HEK293 (cell line): Measurements from ENCODE around the gene DENND1A.
A peak's percentile ranks its signal among the peaks of the same experiment; 100 is the strongest.

ENCODE experiments used
- CTCF ChIA-PET: fragments of 350-600 bp; formaldehyde crosslinking; extraction: SDS; loops from one replicate; lab custom pipeline; 2021; ENCODE audit warnings: antibody characterized with exemption; lab: Yijun Ruan, JAX
- POLR2A ChIA-PET: fragments of 300-600 bp; formaldehyde crosslinking; extraction: SDS; loops from one replicate; lab custom pipeline; 2020; ENCODE audit warnings: antibody characterized with exemption, inconsistent platforms; lab: Yijun Ruan, JAX
- H3K27ac ChIP-seq: fragments of 200-500 bp; sonication (Bioruptor generic); 2 replicates; pipeline ENCODE4 v1.5.1; 2014; ENCODE audit warnings: low read depth, low read length, control low read depth, inconsistent platforms; ENCODE audit errors: extremely low read depth
- H3K36me3 ChIP-seq, 2 experiments: fragments of 200-500 bp in 1 of 2; sonication (Bioruptor generic) in 1 of 2; 1 replicate in 1 of 2; 2 replicates in 1 of 2; pipeline ENCODE4 v1.5.1; 2014 to 2017; ENCODE audit warnings: inconsistent platforms in 2 of 2, low read length in 2 of 2; ENCODE audit not compliant: control insufficient read depth in 2 of 2, insufficient read depth in 1 of 2
- H3K4me1 ChIP-seq: fragments of 200-500 bp; sonication (Bioruptor generic); 2 replicates; pipeline ENCODE4 v1.5.1; 2014; ENCODE audit warnings: mild to moderate bottlenecking, low read length, inconsistent platforms; ENCODE audit not compliant: control insufficient read depth, insufficient read depth
- H3K4me3 ChIP-seq: 2 replicates; pipeline ENCODE4 v1.5.1; 2011; ENCODE audit warnings: low read depth, mild to moderate bottlenecking, control low read depth, low read length, moderate library complexity
- H3K9me3 ChIP-seq: fragments of 200-500 bp; sonication (Bioruptor generic); 2 replicates; pipeline ENCODE4 v1.5.1; 2014; ENCODE audit warnings: low read depth, low read length, inconsistent platforms; ENCODE audit not compliant: control insufficient read depth, insufficient read depth
- FEZF1 ChIP-seq: fragments of 450-650 bp; formaldehyde crosslinking; IDR thresholded peaks from 2 replicates; pipeline ENCODE4 v1.5.1; 2016; ENCODE audit warnings: missing biosample characterization, missing genetic modification characterization
- IKZF3 ChIP-seq: fragments of 450-650 bp; IDR thresholded peaks from 2 replicates; pipeline ENCODE4 v1.5.0; 2018; ENCODE audit warnings: missing biosample characterization, mild to moderate bottlenecking, missing genetic modification characterization, moderate library complexity
- KLF9 ChIP-seq: fragments of 450-650 bp; formaldehyde crosslinking; IDR thresholded peaks from 2 replicates; pipeline ENCODE4 v1.5.1; 2016; ENCODE audit warnings: missing biosample characterization, missing genetic modification characterization, low read depth
- MEIS1 ChIP-seq: sonication (generic); formaldehyde crosslinking; IDR thresholded peaks from 2 replicates; pipeline ENCODE4 v1.8.1; 2022; ENCODE audit warnings: missing genetic modification reagents, mild to moderate bottlenecking, borderline replicate concordance
- MZF1 ChIP-seq: fragments of 450-650 bp; formaldehyde crosslinking; IDR thresholded peaks from 2 replicates; pipeline ENCODE4 v1.5.1; 2017; ENCODE audit warnings: missing biosample characterization, missing genetic modification characterization, borderline replicate concordance
- SALL2 ChIP-seq: fragments of 450-650 bp; formaldehyde crosslinking; IDR thresholded peaks from 2 replicates; pipeline ENCODE4 v1.5.0; 2017; ENCODE audit warnings: missing biosample characterization, mild to moderate bottlenecking, missing genetic modification characterization, borderline replicate concordance
- ZBTB21 ChIP-seq: fragments of 450-650 bp; formaldehyde crosslinking; IDR thresholded peaks from 2 replicates; pipeline ENCODE4 v1.5.1; 2017; ENCODE audit warnings: missing biosample characterization, missing genetic modification characterization
- ZFP69B ChIP-seq: fragments of 450-650 bp; formaldehyde crosslinking; IDR thresholded peaks from 2 replicates; pipeline ENCODE4 v1.5.1; 2016; ENCODE audit warnings: missing biosample characterization, missing genetic modification characterization
- ZIC2 ChIP-seq: fragments of 450-650 bp; formaldehyde crosslinking; IDR thresholded peaks from 2 replicates; pipeline ENCODE4 v1.5.1; 2016; ENCODE audit warnings: missing biosample characterization, missing genetic modification characterization
- ZNF112 ChIP-seq: fragments of 450-650 bp; formaldehyde crosslinking; IDR thresholded peaks from 2 replicates; pipeline ENCODE4 v1.5.0; 2017; ENCODE audit warnings: missing biosample characterization, missing genetic modification characterization
- ZNF292 ChIP-seq: fragments of 450-650 bp; formaldehyde crosslinking; IDR thresholded peaks from 2 replicates; pipeline ENCODE4 v1.5.1; 2016; ENCODE audit warnings: low read depth, missing biosample characterization, missing genetic modification characterization, borderline replicate concordance
- ZNF37A ChIP-seq: fragments of 450-650 bp; IDR thresholded peaks from 2 replicates; pipeline ENCODE4 v1.5.1; 2018; ENCODE audit warnings: missing biosample characterization, missing genetic modification characterization
- ZNF501 ChIP-seq: fragments of 450-650 bp; formaldehyde crosslinking; IDR thresholded peaks from 2 replicates; pipeline ENCODE4 v1.5.1; 2016; ENCODE audit warnings: missing biosample characterization, missing genetic modification characterization
- ZNF544 ChIP-seq: fragments of 450-650 bp; formaldehyde crosslinking; IDR thresholded peaks from 2 replicates; pipeline ENCODE4 v1.5.0; 2017; ENCODE audit warnings: missing biosample characterization, missing genetic modification characterization
- ZNF623 ChIP-seq: fragments of 450-650 bp; formaldehyde crosslinking; IDR thresholded peaks from 2 replicates; pipeline ENCODE4 v1.5.1; 2016; ENCODE audit warnings: missing biosample characterization, missing genetic modification characterization
- ZNF658 ChIP-seq: fragments of 450-650 bp; formaldehyde crosslinking; IDR thresholded peaks from 2 replicates; pipeline ENCODE4; 2016; ENCODE audit warnings: missing biosample characterization, missing genetic modification characterization
- ZNF664 ChIP-seq: fragments of 450-650 bp; formaldehyde crosslinking; IDR thresholded peaks from 2 replicates; pipeline ENCODE4 v1.5.1; 2016; ENCODE audit warnings: missing biosample characterization, missing genetic modification characterization
- ZNF701 ChIP-seq: fragments of 450-650 bp; formaldehyde crosslinking; IDR thresholded peaks from 2 replicates; pipeline ENCODE4 v1.5.1; 2016; ENCODE audit warnings: missing biosample characterization, missing genetic modification characterization
- ZNF76 ChIP-seq: fragments of 450-650 bp; formaldehyde crosslinking; IDR thresholded peaks from 2 replicates; pipeline ENCODE4; 2016; ENCODE audit warnings: low read depth, missing biosample characterization, missing genetic modification characterization, borderline replicate concordance
- TF ChIP-seq, protein P1 (sequence below): fragments of 450-650 bp; formaldehyde crosslinking; IDR thresholded peaks from 2 replicates; pipeline ENCODE4 v1.5.1; 2017; ENCODE audit warnings: missing biosample characterization, missing genetic modification characterization
- TF ChIP-seq, protein P2 (sequence below): fragments of 450-650 bp; formaldehyde crosslinking; IDR thresholded peaks from 2 replicates; pipeline ENCODE4 v1.5.1; 2016; ENCODE audit warnings: missing biosample characterization, missing genetic modification characterization
- TF ChIP-seq, protein P3 (sequence below): fragments of 450-650 bp; formaldehyde crosslinking; IDR thresholded peaks from 2 replicates; pipeline ENCODE4 v1.5.1; 2016; ENCODE audit warnings: missing biosample characterization, missing genetic modification characterization
- TF ChIP-seq, protein P4 (sequence below): fragments of 450-650 bp; formaldehyde crosslinking; IDR thresholded peaks from 2 replicates; pipeline ENCODE4 v1.5.1; 2016; ENCODE audit warnings: missing biosample characterization, missing genetic modification characterization

The DENND1A gene

DNA sequence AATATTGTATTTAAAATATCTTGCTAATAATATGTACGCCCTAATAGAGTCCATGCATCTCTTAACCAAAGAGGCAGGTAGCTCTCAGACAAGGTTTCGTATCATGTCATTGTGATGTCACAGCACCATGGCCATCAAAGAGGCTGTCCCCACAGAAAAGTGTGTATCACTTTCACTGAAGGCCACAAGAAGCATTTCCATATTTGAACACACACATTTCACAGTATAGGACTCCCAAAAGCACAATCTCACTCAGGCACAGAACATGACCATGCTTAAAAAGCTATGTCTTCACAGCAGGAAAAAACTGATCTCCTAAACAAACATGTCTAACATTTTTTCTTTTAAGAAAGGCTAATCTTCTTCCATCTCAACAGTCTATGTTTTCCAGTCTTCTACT, 133.8 kb downstream of the DENND1A start:
- Histone ChIP-seq H3K4me1 (peaks cover 3% of the 10 kb centered on the region; the same call in 1 of the 2 replicates), H3K4me3 (no peak overlapping the region), H3K27ac (no peak overlapping the region), H3K9me3 (no peaks in the 10 kb centered on the region), H3K36me3 (no peaks in the 10 kb centered on the region)
- peak; percentile 60; the same call in 1 of the 2 replicates for TF ChIP-seq FEZF1 (tag by site-specific recombination)
- TF ChIP-seq, protein P1, sequence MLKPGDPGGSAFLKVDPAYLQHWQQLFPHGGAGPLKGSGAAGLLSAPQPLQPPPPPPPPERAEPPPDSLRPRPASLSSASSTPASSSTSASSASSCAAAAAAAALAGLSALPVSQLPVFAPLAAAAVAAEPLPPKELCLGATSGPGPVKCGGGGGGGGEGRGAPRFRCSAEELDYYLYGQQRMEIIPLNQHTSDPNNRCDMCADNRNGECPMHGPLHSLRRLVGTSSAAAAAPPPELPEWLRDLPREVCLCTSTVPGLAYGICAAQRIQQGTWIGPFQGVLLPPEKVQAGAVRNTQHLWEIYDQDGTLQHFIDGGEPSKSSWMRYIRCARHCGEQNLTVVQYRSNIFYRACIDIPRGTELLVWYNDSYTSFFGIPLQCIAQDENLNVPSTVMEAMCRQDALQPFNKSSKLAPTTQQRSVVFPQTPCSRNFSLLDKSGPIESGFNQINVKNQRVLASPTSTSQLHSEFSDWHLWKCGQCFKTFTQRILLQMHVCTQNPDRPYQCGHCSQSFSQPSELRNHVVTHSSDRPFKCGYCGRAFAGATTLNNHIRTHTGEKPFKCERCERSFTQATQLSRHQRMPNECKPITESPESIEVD (tag by site-specific recombination), result 0 out of 2 replicates have a peak, but pooled peaks have one; percentile 8
- 0 out of 2 replicates have a peak, but pooled peaks have one; percentile 13 for TF ChIP-seq ZBTB21 (tag by site-specific recombination)
- TF ChIP-seq, protein P2, sequence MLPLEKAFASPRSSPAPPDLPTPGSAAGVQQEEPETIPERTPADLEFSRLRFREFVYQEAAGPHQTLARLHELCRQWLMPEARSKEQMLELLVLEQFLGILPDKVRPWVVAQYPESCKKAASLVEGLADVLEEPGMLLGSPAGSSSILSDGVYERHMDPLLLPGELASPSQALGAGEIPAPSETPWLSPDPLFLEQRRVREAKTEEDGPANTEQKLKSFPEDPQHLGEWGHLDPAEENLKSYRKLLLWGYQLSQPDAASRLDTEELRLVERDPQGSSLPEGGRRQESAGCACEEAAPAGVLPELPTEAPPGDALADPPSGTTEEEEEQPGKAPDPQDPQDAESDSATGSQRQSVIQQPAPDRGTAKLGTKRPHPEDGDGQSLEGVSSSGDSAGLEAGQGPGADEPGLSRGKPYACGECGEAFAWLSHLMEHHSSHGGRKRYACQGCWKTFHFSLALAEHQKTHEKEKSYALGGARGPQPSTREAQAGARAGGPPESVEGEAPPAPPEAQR (tag by site-specific recombination), result no peak
- POLR2A ChIA-PET, result no interaction called here
- CTCF ChIA-PET, result no interaction called here

DNA sequence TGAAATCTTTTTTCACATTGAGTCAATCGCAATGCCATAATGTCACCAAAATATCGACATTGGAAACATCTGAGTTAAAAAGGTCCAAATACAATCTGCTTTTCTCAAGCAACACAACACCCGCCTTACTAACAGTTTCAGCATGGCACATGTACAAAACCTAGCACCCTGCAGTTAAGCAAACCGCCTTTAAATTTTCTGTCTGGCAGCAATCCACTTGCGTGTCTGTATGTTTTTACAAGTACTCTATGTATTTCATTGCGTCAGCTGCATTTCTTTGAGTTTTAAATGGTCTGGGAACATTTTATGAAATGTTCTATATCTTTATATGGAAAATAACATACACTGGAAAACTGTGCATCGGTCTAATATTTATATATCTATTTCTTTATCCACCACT, 134.6 kb downstream of the DENND1A start:
- ChIA-PET POLR2A (no interaction called here), CTCF (no interaction called here)

DNA sequence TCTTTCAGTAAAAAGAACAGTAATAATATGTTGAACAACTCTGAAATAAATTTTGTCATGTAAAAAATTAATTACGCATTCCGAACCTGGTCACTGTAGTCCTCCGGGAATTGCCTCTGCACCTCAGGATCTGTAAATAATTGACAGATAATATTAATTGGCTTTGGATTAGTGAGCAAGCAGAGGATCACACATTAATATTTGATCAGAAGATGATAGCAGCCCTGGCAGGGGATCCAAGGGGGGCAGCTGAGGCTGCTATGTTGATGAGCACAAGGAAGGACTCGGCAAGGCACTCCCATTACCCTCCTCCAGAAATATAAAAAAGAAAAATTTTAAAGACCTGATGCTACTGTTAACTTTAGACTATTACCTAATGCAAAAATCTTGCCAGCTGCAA, 137.4 kb downstream of the DENND1A start:
- no peak for TF ChIP-seq ZIC2 (tag by site-specific recombination)
- TF ChIP-seq ZNF76 (tag by site-specific recombination), result no peak
- no peak for TF ChIP-seq MZF1 (tag by site-specific recombination)
- TF ChIP-seq SALL2 (tag by site-specific recombination), result no peak
- TF ChIP-seq IKZF3 (tag by site-specific recombination), result no peak
- no peak for TF ChIP-seq KLF9 (tag by site-specific recombination)
- TF ChIP-seq ZNF501 (tag by site-specific recombination), result no peak
- TF ChIP-seq ZNF37A, result no peak
- TF ChIP-seq ZNF623 (tag by site-specific recombination), result no peak
- TF ChIP-seq ZNF544, result no peak
- no peak for TF ChIP-seq ZNF292 (tag by site-specific recombination)
- TF ChIP-seq ZNF658 (tag by site-specific recombination), result no peak
- TF ChIP-seq, protein P3, sequence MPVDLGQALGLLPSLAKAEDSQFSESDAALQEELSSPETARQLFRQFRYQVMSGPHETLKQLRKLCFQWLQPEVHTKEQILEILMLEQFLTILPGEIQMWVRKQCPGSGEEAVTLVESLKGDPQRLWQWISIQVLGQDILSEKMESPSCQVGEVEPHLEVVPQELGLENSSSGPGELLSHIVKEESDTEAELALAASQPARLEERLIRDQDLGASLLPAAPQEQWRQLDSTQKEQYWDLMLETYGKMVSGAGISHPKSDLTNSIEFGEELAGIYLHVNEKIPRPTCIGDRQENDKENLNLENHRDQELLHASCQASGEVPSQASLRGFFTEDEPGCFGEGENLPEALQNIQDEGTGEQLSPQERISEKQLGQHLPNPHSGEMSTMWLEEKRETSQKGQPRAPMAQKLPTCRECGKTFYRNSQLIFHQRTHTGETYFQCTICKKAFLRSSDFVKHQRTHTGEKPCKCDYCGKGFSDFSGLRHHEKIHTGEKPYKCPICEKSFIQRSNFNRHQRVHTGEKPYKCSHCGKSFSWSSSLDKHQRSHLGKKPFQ, result no peak
- TF ChIP-seq ZBTB21 (tag by site-specific recombination), result no peak
- TF ChIP-seq ZNF112 (tag by site-specific recombination), result no peak
- TF ChIP-seq MEIS1 (CRISPR knock-in tag), result no peak
- TF ChIP-seq ZNF664, result no peak
- TF ChIP-seq, protein P4, sequence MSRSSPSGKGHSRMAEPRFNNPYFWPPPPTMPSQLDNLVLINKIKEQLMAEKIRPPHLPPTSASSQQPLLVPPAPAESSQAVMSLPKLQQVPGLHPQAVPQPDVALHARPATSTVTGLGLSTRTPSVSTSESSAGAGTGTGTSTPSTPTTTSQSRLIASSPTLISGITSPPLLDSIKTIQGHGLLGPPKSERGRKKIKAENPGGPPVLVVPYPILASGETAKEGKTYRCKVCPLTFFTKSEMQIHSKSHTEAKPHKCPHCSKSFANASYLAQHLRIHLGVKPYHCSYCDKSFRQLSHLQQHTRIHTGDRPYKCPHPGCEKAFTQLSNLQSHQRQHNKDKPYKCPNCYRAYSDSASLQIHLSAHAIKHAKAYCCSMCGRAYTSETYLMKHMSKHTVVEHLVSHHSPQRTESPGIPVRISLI, result no peak
- no peak for TF ChIP-seq ZFP69B (tag by site-specific recombination)
- no peaks in the 10 kb centered on the region for H3K36me3 ChIP-seq
- POLR2A ChIA-PET, result no interaction called here
- CTCF ChIA-PET, result interaction anchor here (0.7 kb wide), 1 partner anchor 248 kb away, joined by 3 read pairs; no protein-coding TSS in a partner anchor
- no peak overlapping the region for H3K27ac ChIP-seq
- H3K4me1 ChIP-seq, result peaks cover 3% of the 10 kb centered on the region; the same call in 1 of the 2 replicates
- H3K4me3 ChIP-seq, result no peak overlapping the region
- no peaks in the 10 kb centered on the region for H3K9me3 ChIP-seq

More for the DNA sequence above, 134.6 kb downstream of the DENND1A start:
- Histone ChIP-seq H3K4me3 (no peak overlapping the region), H3K4me1 (peaks cover 3% of the 10 kb centered on the region; the same call in 1 of the 2 replicates), H3K9me3 (no peaks in the 10 kb centered on the region), H3K36me3 (no peaks in the 10 kb centered on the region), H3K27ac (no peak overlapping the region)
- TF ChIP-seq, protein P1 (tag by site-specific recombination), result peak; percentile 17; the same call in 1 of the 2 replicates
- TF ChIP-seq ZNF701, result no peak
